ENCODE measurements around the gene TTC7B.

The TTC7B gene

GRCh38 chr14:90614696-90615516 lies 201.3 kb downstream of the TTC7B start:
- Histone ChIP-seq H3K4me3 (replicated peaks; ENCODE audit: insufficient read depth, low read length) (no peak overlapping the region), H3K27ac (replicated peaks) (no peak overlapping the region), H3K27me3 (ENCODE audit: insufficient read depth, poor library complexity, severe bottlenecking) (no peaks in the 10 kb centered on the region)
- DNase-seq (ENCODE audit: low read depth in 1 of 2, low spot score in 1 of 2): no peak
- no peak for TF ChIP-seq POLR2AphosphoS5 (IDR thresholded peaks at IDR 0.05; ENCODE audit: low read depth)

- Histone ChIP-seq H3K27ac (replicated peaks) (no peak overlapping the region), H3K27me3 (ENCODE audit: insufficient read depth, poor library complexity, severe bottlenecking) (no peaks in the 10 kb centered on the region), H3K4me3 (replicated peaks; ENCODE audit: insufficient read depth, low read length) (no peak overlapping the region)
- no peak for DNase-seq (ENCODE audit: low read depth in 1 of 2, low spot score in 1 of 2)
- TF ChIP-seq CTCF (IDR thresholded peaks at IDR 0.05; ENCODE audit: insufficient read depth, low read length) (no peak), REST (IDR thresholded peaks at IDR 0.05; ENCODE audit: insufficient replicate concordance, low read depth) (no peak), POLR2AphosphoS5 (IDR thresholded peaks at IDR 0.05; ENCODE audit: low read depth) (no peak), GABPA (IDR thresholded peaks at IDR 0.05; ENCODE audit: low read depth) (no peak), SPI1 (IDR thresholded peaks at IDR 0.05; ENCODE audit: borderline replicate concordance, low read depth) (no peak)
These were observed 202.2 kb downstream of the TTC7B start for GRCh38 chr14:90613997-90614396.

GRCh38 chr14:90613453-90613852 lies 202.8 kb downstream of the TTC7B start:
- no peak overlapping the region for H3K4me3 ChIP-seq (replicated peaks; ENCODE audit: insufficient read depth, low read length)
- H3K27me3 ChIP-seq (ENCODE audit: insufficient read depth, poor library complexity, severe bottlenecking): no peaks in the 10 kb centered on the region
- DNase-seq (ENCODE audit: low read depth in 1 of 2, low spot score in 1 of 2): no peak
- TF ChIP-seq POLR2AphosphoS5 (IDR thresholded peaks at IDR 0.05; ENCODE audit: low read depth) (no peak), CTCF (IDR thresholded peaks at IDR 0.05; ENCODE audit: insufficient read depth, low read length) (no peak), GABPA (IDR thresholded peaks at IDR 0.05; ENCODE audit: low read depth) (no peak), REST (IDR thresholded peaks at IDR 0.05; ENCODE audit: insufficient replicate concordance, low read depth) (no peak), SPI1 (IDR thresholded peaks at IDR 0.05; ENCODE audit: borderline replicate concordance, low read depth) (no peak)
- H3K27ac ChIP-seq (replicated peaks): no peak overlapping the region

DNA sequence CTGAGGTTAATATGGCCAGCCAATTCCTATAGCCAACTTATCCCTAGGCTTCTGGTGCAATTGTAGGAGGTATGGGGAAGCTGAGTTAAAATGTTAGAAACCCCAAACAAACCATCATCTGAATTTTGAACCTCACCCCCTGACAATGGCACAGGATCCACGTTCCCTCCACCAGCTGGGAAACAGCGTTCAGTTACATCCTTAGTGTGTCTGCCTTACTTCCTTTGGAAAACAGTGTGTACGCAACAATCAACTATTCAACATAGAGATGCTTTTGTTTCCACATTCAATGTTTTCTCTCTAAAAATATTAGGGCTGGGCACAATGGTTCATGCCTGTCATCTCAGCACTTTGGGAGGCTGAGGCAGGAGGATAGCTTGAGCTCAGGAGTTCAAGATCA lies 203.4 kb downstream of the TTC7B start:
- H3K4me3 ChIP-seq (replicated peaks; ENCODE audit: insufficient read depth, low read length): no peak overlapping the region
- no peak overlapping the region for H3K27ac ChIP-seq (replicated peaks)
- TF ChIP-seq POLR2AphosphoS5 (IDR thresholded peaks at IDR 0.05; ENCODE audit: low read depth) (no peak), REST (IDR thresholded peaks at IDR 0.05; ENCODE audit: insufficient replicate concordance, low read depth) (no peak), GABPA (IDR thresholded peaks at IDR 0.05; ENCODE audit: low read depth) (no peak), CTCF (IDR thresholded peaks at IDR 0.05; ENCODE audit: insufficient read depth, low read length) (no peak), SPI1 (IDR thresholded peaks at IDR 0.05; ENCODE audit: borderline replicate concordance, low read depth) (no peak)
- no peaks in the 10 kb centered on the region for H3K27me3 ChIP-seq (ENCODE audit: insufficient read depth, poor library complexity, severe bottlenecking)
- no peak for DNase-seq (ENCODE audit: low read depth in 1 of 2, low spot score in 1 of 2)

Measured in HL-60 (cell line).